GM18502 (cell line): ENCODE results near the gene ADARB2.

Experiments used
- ATAC-seq: cut with Tn5 transposase; IDR thresholded peaks from one replicate; pipeline ENCODE4 v1.9.1; 2021; ENCODE audit warnings: mild to moderate bottlenecking; ENCODE audit not compliant: unreplicated experiment, poor library complexity

Gene ADARB2

DNA sequence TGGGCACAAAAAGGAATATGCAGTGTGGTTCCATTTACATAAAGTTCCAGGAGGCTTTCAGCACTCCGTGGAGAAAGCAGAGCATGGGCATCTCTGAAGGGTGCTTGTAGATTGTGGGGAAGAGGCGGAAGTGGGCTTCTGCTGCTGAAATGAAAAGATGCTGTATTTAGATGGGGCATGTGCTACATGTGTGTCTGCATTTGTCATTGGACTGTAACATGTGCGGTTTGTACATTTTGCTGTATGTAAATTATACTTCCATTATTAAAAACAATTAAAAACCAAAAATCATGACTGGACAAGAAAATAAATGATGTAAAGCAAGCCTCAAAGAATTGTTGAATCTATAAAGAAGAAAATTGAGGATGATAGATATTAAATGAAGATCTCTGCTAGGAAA is 347.1 kb downstream of the ADARB2 start:
- ATAC-seq = no peak

DNA sequence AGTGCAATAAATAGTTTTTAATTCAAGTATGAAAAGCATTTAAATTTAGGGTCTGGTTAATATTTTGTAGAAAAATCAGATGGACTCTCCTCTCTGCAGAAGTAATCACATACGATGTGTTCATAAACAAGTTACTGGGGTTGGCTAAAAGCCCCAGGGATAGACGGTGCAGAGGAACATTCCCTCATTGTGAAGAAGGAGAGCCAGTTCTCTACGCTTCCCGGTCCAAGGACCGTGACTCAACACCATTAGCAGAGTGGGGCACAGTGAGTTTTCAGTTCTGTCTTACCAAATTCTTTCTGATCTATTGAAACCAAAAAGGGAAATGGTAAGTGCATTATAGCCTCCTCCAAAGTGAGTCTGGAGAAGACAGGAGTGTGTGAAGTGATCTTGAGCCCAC is 353.3 kb downstream of the ADARB2 start:
- ATAC-seq = no peak

DNA sequence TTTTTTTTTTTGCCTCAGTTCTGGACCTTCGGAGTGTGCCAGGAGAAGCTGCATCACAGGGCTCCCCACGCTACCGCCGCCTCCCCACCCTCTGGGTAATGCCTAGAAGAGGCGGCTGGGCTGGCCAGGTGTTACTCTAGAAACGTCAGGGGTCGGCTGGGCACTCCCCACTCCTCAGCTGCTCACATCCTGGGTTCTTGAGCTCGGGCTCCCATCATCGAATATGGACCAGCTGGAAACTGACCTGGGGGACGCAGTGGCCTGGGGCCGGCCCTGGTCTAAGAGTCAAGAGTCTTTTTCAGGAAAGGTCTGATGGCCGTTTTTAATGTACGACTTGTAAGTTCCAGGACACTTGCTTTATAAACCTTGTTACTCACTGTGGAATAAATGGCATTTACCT is 354.6 kb downstream of the ADARB2 start:
- no peak for ATAC-seq

DNA sequence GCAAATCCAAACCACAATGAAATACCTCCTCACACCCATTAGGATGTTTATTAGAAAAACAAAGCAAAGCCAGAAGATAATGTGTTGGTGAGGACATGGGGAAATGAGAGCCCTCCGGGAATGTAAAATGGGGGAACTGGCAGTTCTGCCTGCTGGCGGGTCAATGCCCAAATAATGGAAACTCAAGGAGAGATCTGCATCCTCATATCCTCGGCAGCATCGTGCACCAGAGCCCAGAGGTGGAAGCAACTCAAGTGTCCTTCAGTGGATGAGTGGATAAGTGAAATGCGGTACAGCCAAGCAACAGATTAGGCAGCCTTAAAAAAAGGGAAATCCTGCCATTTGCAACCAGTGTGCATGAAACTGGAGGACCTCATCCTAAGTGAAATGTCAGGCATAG is 356.0 kb downstream of the ADARB2 start:
- no peak for ATAC-seq

DNA sequence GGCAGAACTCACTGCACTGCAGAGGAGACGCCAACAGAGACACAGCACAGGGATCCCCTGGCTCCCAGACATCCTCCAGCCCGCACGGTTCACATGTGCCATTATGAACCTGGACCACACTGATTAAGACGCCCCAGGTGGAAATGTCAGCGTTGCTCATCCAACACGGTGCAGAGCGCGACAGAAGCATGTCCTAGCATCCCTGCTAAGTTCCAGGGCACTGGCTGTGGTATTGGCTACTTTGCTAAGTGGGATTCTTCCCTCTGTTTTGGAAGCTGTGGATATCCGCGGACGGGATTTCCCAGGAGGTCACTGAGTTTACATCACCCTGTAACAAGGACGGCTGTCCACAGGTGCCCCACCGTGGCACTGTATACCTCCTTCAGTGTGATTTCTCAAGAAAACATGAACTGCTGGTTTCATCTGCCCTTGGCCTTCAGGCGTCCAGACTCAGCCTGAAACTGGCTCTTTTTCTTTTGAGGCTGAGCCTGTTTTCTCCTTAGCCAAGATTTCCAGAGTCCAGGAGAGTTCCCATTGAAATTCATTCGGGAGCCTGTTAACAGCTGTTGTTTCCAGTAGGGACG is 357.1 kb downstream of the ADARB2 start:
- ATAC-seq = no peak

DNA sequence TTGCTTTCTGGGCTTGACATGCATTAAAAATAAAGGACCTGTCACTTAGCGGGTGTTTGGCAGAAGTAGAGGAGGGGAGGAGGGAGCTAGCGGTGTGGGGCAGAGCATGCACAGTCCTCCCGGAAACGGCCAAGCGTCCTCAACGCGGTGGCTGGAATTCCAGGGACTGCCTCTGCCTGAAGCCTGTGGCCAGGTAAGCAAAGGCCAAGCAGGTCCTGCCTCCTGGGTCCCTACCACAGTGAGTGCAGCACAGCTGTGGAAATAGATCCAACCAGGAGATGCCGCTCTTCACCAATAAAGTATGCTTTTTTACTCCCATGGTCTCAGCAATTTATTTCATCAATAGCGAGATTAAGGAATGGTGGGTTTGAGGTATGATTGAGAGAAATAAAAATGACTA is 357.7 kb downstream of the ADARB2 start:
- no peak for ATAC-seq

DNA sequence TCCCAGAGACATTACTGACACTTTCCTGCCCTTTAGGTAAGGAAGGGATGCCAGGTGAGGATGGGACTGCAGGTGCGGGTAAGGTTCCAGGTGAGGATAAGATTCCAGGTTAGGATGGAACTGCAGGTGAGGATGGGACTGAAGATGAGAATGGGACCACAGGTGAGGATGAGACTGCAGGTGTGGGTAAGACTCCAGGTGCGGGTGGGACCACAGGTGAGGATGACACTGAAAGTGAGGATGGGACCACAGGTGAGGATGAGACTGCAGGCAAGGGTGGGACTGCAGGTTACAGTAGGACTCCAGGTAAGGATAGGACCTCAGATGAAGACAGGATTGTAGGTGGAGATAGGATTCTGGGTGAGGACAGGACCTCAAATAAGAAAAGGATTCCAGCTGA is 358.9 kb downstream of the ADARB2 start:
- no peak for ATAC-seq

DNA sequence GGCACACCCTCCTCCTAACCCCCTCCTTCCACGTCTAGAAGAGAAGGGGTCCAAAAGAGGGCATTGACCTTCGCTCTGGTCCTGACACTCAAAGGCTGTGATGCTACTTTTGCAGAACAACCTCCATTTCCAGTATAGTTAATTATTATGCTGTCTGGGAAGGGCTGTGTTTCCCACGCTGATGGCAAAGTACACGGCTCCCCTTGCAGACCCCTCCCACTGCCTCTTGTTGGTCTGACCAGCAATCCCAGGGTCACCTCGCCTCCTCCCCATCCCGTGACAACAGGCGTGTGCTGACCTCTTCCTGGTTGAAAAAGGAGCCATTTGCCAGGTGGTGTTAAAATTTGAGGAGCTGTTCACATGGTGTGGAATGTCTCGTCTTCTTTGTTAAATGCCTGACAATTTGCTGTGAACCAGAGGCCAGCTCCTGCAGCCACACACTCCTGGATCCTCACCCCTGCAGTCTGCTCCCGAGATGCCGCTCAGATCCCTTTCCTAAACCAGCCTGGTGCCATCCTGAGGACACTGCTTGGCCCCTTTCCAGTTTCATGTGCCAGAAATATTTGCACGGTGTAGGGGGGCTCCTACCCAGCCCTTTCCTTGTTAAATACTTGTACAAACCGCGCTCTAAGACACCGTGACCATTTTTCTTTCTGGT is 359.5 kb downstream of the ADARB2 start:
- ATAC-seq = no peak

DNA sequence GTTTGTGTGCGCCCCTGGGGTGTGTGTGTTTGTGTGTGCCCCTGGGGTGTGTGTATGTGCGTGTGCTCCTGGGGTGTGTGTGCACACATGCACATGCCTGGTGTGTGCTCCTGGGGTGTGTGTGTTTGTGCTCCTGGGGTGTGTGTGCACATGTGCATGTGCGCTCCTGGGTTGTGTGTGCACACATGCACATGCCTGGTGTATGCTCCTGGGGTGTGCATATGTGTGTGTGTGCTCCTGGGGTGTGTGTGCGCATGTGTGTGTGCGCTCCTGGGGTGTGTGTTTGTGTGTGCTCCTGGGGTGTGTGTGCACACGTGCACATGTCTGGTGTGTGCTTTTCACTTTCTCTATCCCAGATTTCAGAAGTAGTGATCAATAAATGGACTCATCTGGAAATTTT is 360.1 kb downstream of the ADARB2 start:
- no peak for ATAC-seq

DNA sequence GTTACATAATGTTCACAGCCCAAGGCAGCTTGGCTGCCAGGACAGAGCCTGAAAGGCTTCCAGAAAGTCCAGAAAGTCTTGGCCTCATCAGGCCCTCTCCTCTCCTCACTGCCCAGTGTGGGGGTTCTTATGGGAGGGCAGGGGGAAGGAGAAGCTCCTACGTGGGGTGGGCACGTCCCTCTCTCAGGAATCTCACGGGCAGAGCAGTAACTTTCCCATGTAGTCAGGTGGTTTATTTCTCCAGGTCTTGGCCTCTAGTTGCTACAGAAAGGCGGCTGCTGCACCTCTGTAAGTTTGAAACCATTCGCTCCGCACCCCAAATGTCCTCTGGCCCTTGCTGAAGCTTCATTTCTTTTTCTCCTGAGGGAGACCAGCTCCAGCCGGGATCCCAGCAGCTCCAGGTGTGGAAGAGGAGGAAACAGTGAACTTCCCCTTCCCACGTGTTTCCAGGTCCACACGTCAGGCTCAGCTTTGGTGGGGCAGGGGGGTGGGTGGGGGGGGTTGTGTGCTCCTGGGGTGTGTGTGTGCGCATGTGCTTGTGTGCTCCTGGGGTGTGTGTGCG is 360.9 kb downstream of the ADARB2 start:
- no peak for ATAC-seq

DNA sequence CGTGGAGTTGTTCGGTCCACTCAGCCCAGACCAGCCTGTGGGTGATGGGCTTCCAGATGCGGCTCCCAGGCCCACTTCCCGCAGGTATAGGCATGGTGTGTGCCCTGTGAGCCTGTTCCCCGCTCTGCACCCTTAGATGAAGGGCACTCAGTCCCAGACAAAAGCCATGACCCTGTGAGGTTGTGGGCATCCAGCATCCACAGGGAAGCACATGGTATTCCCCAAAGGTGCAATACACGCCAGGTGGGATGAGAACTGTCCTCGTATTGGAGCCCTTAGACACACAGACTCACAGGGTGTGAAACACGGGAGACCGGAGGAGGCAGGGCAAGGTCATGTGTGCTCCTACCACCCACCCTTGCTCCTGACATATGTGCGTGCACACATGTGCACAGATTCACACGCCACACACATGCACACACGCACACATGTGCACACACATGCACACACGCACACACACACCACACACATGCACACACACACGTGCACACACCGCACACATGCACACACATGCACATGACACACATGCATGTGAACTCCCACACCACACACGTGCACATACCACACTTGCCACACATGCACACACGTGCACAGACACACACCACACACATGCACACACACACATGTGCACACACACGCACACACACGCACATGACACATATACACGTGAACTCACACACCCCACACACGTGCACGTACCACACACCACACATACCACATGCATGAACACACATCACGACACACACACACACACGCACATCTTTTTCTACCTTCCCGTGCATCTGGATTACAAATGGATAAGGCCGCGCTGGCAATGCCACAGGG is 361.8 kb downstream of the ADARB2 start:
- ATAC-seq = no peak

DNA sequence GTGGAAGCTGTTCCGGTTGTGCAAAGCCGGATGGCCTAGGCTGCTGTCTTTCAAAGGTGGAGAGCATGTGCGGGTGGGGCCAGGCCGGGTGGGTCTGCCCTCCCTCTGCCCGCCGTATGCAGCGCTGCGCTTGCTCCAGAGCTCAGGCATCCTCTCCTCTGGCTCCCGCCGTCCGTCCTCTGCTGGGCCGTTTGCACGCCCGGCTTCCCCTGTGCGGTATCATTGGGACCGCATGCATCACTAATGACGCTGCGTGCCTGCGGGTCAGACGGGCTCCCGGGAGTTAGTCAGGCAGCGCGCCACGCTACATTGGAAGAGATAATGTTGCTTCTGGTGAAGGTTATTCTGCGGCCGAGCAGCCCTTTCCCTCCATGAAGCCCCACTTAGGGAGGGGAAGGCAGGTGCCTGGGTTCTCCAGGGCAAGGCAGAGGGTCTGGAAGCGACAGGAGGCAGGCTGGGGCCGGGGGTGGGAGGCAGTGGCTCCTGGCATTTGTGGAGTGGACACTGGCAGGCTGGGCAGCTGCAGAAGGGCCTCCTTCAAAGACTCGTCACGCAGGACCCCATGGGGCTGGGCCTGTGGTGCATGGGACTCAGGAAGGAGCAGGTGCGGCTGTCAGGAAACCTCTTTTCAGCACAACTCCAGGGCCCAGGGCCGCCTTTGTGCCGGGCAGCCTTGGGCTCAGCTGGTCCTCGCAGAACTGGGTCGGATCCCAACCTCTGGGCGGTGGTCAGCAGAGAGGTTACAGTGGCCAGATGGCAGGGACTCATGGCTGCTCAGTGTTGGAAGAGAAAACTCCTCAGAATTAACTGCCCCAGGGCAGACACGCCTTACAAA is 362.6 kb downstream of the ADARB2 start:
- no peak for ATAC-seq

DNA sequence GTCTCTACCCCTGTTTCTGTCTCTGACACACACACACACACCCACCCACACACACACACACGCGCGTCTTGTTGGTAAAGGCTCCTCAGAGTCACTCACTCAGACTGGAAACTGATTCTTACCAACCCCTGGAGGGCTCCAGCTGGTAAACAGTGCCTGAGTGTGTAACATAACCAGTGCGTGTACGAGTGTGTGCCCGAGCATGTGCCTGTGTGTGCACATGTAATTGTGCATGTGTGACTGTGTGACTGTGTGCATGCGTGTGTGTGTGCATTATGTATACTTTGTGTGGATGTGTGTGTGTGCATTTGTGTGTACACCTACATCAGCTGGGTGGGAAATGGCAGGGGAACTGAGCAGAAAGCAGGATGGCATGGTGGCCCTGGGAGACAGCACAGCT is 364.0 kb downstream of the ADARB2 start:
- ATAC-seq = no peak

DNA sequence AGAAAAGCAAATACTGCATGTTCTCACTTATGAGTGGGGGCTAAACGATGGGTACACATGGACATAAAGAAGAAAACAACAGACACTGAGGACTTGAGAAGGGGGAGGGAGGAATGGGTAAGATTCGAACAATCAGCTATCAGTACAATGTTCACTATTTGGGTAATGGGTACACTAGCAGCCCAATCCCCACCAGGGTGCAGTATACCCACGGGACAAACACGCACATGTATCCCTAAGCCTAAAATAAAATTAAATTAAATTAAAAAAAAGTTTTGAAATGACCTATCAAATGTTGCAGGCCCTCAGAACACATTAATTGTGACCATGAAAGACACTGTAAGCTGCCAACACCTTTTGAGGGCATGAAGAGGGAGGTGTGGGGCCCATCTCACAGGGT is 365.1 kb downstream of the ADARB2 start:
- ATAC-seq = no peak

DNA sequence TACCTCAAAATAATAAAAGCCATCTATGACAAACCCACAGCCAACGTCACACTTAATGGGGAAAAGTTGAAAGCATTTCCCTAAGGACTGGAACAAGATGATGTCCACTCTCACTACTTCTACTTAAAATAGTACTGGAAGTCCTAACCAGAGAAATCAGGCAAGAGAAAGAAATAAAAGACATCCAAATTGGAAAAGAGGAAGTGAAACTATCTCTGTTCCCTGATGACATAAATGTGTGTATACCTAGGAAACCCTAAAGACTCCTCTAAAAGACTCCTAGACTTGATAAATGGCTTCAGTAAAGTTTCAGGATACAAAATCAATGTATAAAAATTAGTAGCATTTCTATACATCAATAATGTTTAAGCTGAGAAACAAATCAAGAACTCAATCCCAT is 367.0 kb downstream of the ADARB2 start:
- no peak for ATAC-seq

DNA sequence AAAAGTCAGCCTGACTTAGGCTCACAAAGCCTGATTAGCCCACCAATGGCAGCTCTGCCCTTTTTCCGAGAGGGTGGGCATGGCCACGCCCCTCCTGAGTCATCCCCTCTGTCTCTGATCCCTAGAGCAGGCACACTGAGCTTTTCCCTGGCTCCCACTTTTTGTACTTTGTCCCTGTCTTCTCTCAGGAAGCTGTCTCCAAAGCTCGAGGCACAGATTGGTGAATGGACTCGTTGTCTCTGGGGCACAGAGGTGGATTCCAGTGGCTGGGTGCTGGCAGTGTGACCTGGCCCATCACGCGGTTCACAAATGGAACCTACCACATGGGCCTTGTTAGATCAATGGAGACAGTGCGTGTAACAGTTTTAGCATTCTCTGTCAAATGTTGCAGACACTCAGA is 367.7 kb downstream of the ADARB2 start:
- ATAC-seq = no peak

DNA sequence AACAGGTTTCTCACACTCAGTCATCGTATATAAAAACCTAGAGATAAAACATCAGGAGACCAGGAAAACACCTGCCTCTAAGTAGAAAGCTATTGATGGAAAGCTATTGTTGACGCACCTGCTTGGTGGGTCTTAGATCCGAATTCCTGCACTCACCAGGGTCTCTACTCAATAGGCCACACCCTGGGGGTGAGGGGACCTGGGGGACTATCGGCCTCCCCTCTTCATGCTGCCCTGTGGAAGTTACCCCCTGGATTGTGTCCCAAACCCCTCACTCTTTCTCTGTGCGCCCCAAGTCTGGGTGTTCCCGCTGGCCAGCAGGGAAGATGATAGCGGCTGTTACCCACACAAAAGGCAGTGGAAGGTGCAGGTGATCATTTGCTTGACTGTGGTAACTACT is 368.1 kb downstream of the ADARB2 start:
- no peak for ATAC-seq

DNA sequence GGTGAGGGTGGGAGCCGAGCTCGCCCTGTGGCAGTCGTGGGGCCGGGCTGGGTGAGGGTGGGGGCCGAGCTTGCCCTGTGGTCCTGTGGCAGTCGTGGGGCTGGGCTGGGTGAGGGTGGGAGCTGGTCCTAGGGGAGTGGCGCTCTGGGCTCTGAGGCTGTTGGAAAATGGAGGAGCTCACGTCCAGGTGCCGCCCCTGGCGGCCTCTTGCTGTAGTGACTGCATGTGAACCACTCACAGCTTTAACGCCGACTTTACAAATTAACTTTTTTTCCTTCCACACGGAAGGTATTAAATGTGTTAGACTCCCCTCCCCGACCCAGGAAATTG is 368.5 kb downstream of the ADARB2 start:
- ATAC-seq = no peak

DNA sequence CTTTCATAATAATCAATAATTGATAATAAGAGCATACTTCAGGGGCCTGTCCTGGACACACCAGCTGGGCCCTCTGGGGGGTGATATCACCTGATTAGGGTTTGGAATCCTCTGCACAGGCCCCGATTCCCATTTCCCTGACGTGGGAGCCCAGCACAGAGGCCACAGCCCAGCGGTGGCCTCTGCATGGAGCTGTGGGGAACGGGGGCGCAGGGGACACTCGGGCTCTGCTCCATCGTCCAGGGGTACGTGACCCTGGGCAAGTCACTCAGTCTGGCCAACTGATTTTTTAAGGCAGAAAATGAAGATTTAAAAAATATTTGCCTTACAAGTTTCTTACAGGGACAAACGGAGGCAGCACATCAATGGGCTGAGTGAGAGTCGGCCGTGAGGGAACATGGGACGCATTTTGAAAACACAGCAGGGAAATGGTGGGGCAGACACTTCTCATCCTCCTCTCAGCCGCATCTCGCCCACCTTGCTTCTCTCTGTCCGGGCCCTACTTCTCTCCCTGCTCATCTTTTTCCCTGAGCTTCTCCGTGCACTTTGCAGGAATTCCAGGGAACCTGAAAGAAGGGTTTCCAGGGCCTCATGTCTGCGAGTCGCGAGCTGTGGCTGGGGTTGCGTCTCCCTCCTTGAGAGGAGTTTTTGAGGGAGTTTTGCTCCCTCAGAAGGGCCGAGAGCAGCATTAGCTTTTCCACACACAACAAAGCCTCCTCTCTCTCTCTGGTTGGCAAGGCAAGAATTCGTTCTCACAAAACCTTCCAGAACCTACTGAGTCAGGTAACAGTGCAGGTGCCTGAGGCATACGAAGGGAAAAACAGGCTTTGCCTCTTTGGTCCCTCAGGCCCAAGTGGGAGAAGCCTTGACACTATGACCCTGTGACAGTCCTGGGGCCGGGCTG is 369.1 kb downstream of the ADARB2 start:
- ATAC-seq = no peak
